ENCODE measurements around the gene CLINT1.
A peak's percentile ranks its signal among the peaks of the same experiment; 100 is the strongest.

Gene CLINT1

GRCh38 chr5:157743163-157744050 lies 115.5 kb downstream of the CLINT1 start, which contains the start of gene LSM11:
TSS of gene LSM11 (plus strand) at chr5:157743712. CDS start at chr5:157743751, 39 bp downstream.
- Histone ChIP-seq H3K9ac (ENCODE audit: insufficient read length) (peak within 1 kb of the TSS; percentile 82), H3K9me3 (ENCODE audit: low read depth, low read length) (no peaks in the 10 kb centered on the region), H3K4me3 (peak within 1 kb of the TSS; percentile 92), H3K36me3 (ENCODE audit: insufficient read depth, low read length) (peaks cover 14% of the 10 kb centered on the region), H3K27ac (no peak within 1 kb of the TSS)
- peak; percentile 56 for TF ChIP-seq POLR2AphosphoS5 (IDR thresholded peaks at IDR 0.05; ENCODE audit: borderline replicate concordance, low read depth, low read length)
- no peak for TF ChIP-seq FOXP2 (optimal IDR thresholded peaks at IDR 0.05; ENCODE audit: control extremely low read depth, extremely low read length, insufficient read depth)
- no peak for DNase-seq (ENCODE audit: low read depth, low spot score)

- no peak overlapping the region for H3K27ac ChIP-seq
- peaks cover 27% of the 10 kb centered on the region for H3K36me3 ChIP-seq (ENCODE audit: insufficient read depth, low read length)
- H3K4me3 ChIP-seq, result no peak overlapping the region
- no peak overlapping the region for H3K9ac ChIP-seq (ENCODE audit: insufficient read length)
- no peak for DNase-seq (ENCODE audit: low read depth, low spot score)
- no peaks in the 10 kb centered on the region for H3K9me3 ChIP-seq (ENCODE audit: low read depth, low read length)
- no peak for TF ChIP-seq EZH2 (IDR thresholded peaks at IDR 0.05)
- TF ChIP-seq FOXP2 (optimal IDR thresholded peaks at IDR 0.05; ENCODE audit: control extremely low read depth, extremely low read length, insufficient read depth), result no peak
- no peak for TF ChIP-seq POLR2AphosphoS5 (IDR thresholded peaks at IDR 0.05; ENCODE audit: borderline replicate concordance, low read depth, low read length)
Measured at GRCh38 chr5:157741131-157741530, 117.8 kb downstream of the CLINT1 start.

GRCh38 chr5:157740229-157740610 lies 118.7 kb downstream of the CLINT1 start:
- H3K9ac ChIP-seq (ENCODE audit: insufficient read length), result no peak overlapping the region
- TF ChIP-seq POLR2AphosphoS5 (IDR thresholded peaks at IDR 0.05; ENCODE audit: borderline replicate concordance, low read depth, low read length), result no peak
- TF ChIP-seq FOXP2 (optimal IDR thresholded peaks at IDR 0.05; ENCODE audit: control extremely low read depth, extremely low read length, insufficient read depth), result no peak
- peaks cover 29% of the 10 kb centered on the region for H3K36me3 ChIP-seq (ENCODE audit: insufficient read depth, low read length)
- no peak for DNase-seq (ENCODE audit: low read depth, low spot score)
- H3K9me3 ChIP-seq (ENCODE audit: low read depth, low read length), result no peaks in the 10 kb centered on the region
- no peak overlapping the region for H3K4me3 ChIP-seq
- no peak overlapping the region for H3K27ac ChIP-seq

- TF ChIP-seq EZH2 (IDR thresholded peaks at IDR 0.05) (no peak), FOXP2 (optimal IDR thresholded peaks at IDR 0.05; ENCODE audit: control extremely low read depth, extremely low read length, insufficient read depth) (no peak), POLR2AphosphoS5 (IDR thresholded peaks at IDR 0.05; ENCODE audit: borderline replicate concordance, low read depth, low read length) (no peak)
- Histone ChIP-seq H3K36me3 (ENCODE audit: insufficient read depth, low read length) (peaks cover 32% of the 10 kb centered on the region), H3K9ac (ENCODE audit: insufficient read length) (no peak overlapping the region), H3K4me3 (no peak overlapping the region), H3K9me3 (ENCODE audit: low read depth, low read length) (no peaks in the 10 kb centered on the region), H3K27ac (no peak overlapping the region)
- no peak for DNase-seq (ENCODE audit: low read depth, low spot score)
Measured at GRCh38 chr5:157739388-157740228, 119.3 kb downstream of the CLINT1 start.

- Histone ChIP-seq H3K36me3 (ENCODE audit: insufficient read depth, low read length) (peaks cover 49% of the 10 kb centered on the region), H3K4me3 (no peak overlapping the region), H3K9me3 (ENCODE audit: low read depth, low read length) (no peaks in the 10 kb centered on the region), H3K27ac (no peak overlapping the region), H3K9ac (ENCODE audit: insufficient read length) (no peak overlapping the region)
- no peak for DNase-seq (ENCODE audit: low read depth, low spot score)
- TF ChIP-seq FOXP2 (optimal IDR thresholded peaks at IDR 0.05; ENCODE audit: control extremely low read depth, extremely low read length, insufficient read depth) (no peak), POLR2AphosphoS5 (IDR thresholded peaks at IDR 0.05; ENCODE audit: borderline replicate concordance, low read depth, low read length) (no peak), EZH2 (IDR thresholded peaks at IDR 0.05) (no peak)
Measured at GRCh38 chr5:157735991-157736390, 123.0 kb downstream of the CLINT1 start.
